Muscle of leg (tissue), 11 donors: ENCODE results near the gene RERE. TPM values are rescaled to one million over a fixed set of nuclear protein-coding genes. Genes with fewer than 3 reads are reported as not detected.
A peak's percentile ranks its signal among the peaks of the same experiment; 100 is the strongest.

ENCODE experiments used
- DNase-seq: peaks from one replicate; pipeline ENCODE4 v3.0.0; 2013
- H3K27ac ChIP-seq: one replicate; pipeline ENCODE4 v1.5.1; 2013; ENCODE audit warnings: mild to moderate bottlenecking, low read length, control low read depth
- H3K27me3 ChIP-seq: one replicate; pipeline ENCODE4 v1.6.1; 2013; ENCODE audit warnings: low read length; ENCODE audit not compliant: control insufficient read depth, insufficient read depth
- H3K36me3 ChIP-seq: one replicate; pipeline ENCODE4 v1.6.1; 2013; ENCODE audit warnings: low read length; ENCODE audit not compliant: control insufficient read depth, insufficient read depth
- H3K4me1 ChIP-seq: one replicate; pipeline ENCODE4 v1.6.1; 2013; ENCODE audit warnings: low read length; ENCODE audit not compliant: control insufficient read depth, insufficient read depth
- H3K4me3 ChIP-seq: one replicate; pipeline ENCODE4 v1.5.1; 2013; ENCODE audit warnings: low read length, control low read depth
- H3K9me3 ChIP-seq: replicated peaks from 2 replicates; pipeline ENCODE4 v1.6.1; 2013; ENCODE audit warnings: low read depth, low read length; ENCODE audit not compliant: control insufficient read depth
- WGBS: methylation state at CpG from one replicate; pipeline ENCODE4 v1.1.5; 2013; ENCODE audit warnings: missing lambda C conversion rate; ENCODE audit not compliant: insufficient coverage; 5-methylcytosine and 5-hydroxymethylcytosine counted together
- polyA plus RNA-seq, 8 donors: library from polyadenylated mRNA; unstranded; fragments of 120-200 nt; gene quantifications; one replicate each; pipeline versions ENCODE4 v1.2.1 to v1.2.3, GENCODE V29; 2013; ENCODE audit warnings: inconsistent platforms in 1 of 8, low replicate concordance in 1 of 8; ENCODE audit not compliant: insufficient read length in 8 of 8, insufficient read depth in 1 of 8
- total RNA-seq: library from RNA; stranded (reverse); fragments of 120-200 nt; gene quantifications from one replicate; pipeline ENCODE4 v1.2.4, GENCODE V29; 2013

RERE gene
- total and polyA plus RNA-seq, 9 donors: 63.7 to 102 (median 82.8) TPM

DNA sequence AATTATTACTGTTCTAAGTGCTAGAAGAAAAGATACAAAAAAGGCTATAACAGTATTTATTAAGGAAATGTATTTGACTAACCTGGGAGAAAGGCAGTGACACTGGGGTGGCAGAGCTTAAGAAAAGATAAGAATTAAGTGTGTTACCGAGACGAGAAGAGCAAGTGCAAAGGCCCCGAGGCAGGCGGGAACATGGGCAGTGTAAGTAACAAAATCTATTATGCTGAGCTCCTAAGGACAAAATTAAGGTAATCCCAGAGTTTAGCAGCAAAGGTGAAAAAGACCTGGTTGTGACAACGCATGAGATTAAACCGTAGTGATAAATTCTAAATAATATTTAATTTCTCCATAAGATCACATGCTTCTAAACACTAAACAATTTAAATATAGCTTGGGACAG is 167.6 kb downstream of the RERE start:
- H3K27ac ChIP-seq: no peak overlapping the region
- H3K4me1 ChIP-seq: peaks cover 2% of the 10 kb centered on the region
- no peaks in the 10 kb centered on the region for H3K9me3 ChIP-seq
- DNase-seq: no peak
- 100% methylated on average over 3 of the region's 6 CpGs for WGBS
- no peak overlapping the region for H3K4me3 ChIP-seq
- H3K27me3 ChIP-seq: no peaks in the 10 kb centered on the region
- H3K36me3 ChIP-seq: peaks cover 7% of the 10 kb centered on the region

DNA sequence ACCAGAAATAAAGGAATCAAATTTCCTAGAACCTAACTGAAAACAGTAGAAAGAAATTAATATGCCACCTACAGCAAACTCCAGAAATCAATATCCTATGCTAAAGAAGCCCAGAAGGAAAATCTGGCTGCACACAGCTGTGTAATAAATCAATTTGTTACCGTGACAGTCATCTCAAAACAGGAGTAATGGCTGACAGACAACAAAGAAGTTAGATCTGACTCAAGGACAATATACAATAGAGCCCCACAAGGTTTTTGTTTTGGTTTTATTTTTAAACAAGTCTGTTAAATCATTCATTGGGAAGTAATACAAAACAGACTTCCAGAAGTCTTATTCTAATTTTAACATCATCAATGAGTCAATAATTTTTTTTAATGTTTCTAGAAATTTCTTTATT is 168.4 kb downstream of the RERE start:
- WGBS: no CpG with 5 or more reads among the region's 1 CpG
- Histone ChIP-seq H3K27ac (no peak overlapping the region), H3K9me3 (no peaks in the 10 kb centered on the region), H3K4me1 (peaks cover 2% of the 10 kb centered on the region), H3K4me3 (no peak overlapping the region), H3K36me3 (peaks cover 5% of the 10 kb centered on the region), H3K27me3 (no peaks in the 10 kb centered on the region)
- peak; percentile 35 for DNase-seq

GRCh38 chr1:8646996-8647395 is 170.4 kb downstream of the RERE start:
- Histone ChIP-seq H3K4me3 (no peak overlapping the region), H3K36me3 (no peaks in the 10 kb centered on the region), H3K27ac (no peak overlapping the region), H3K27me3 (no peaks in the 10 kb centered on the region), H3K9me3 (no peaks in the 10 kb centered on the region), H3K4me1 (peaks cover under 1% of the 10 kb centered on the region)
- no peak for DNase-seq
- WGBS: 88% methylated on average over 1 of the region's 3 CpGs

DNA sequence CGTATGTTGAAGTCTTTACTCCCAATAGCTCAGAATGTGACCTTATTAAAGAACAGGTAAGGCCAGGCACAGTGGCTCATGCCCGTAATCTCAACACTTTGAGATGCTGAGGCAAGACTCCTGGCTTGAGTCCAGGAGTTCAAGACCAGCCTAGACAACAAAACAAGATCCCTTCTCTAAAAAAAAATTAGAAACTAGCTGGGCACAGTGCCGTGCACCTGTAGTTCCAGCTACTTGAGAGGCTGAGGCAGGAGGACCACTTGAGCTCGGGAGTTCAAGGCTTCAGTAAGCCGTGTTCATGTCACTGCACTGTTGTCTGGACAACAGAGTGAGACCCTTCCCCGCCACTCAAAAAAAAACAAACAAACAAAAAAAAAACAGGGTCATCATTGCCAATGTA is 171.3 kb downstream of the RERE start:
- no peaks in the 10 kb centered on the region for H3K4me1 ChIP-seq
- no peak for DNase-seq
- H3K4me3 ChIP-seq: no peak overlapping the region
- no peak overlapping the region for H3K27ac ChIP-seq
- no peaks in the 10 kb centered on the region for H3K36me3 ChIP-seq
- no peaks in the 10 kb centered on the region for H3K27me3 ChIP-seq
- no peaks in the 10 kb centered on the region for H3K9me3 ChIP-seq
- 100% methylated on average over 1 of the region's 6 CpGs for WGBS

DNA sequence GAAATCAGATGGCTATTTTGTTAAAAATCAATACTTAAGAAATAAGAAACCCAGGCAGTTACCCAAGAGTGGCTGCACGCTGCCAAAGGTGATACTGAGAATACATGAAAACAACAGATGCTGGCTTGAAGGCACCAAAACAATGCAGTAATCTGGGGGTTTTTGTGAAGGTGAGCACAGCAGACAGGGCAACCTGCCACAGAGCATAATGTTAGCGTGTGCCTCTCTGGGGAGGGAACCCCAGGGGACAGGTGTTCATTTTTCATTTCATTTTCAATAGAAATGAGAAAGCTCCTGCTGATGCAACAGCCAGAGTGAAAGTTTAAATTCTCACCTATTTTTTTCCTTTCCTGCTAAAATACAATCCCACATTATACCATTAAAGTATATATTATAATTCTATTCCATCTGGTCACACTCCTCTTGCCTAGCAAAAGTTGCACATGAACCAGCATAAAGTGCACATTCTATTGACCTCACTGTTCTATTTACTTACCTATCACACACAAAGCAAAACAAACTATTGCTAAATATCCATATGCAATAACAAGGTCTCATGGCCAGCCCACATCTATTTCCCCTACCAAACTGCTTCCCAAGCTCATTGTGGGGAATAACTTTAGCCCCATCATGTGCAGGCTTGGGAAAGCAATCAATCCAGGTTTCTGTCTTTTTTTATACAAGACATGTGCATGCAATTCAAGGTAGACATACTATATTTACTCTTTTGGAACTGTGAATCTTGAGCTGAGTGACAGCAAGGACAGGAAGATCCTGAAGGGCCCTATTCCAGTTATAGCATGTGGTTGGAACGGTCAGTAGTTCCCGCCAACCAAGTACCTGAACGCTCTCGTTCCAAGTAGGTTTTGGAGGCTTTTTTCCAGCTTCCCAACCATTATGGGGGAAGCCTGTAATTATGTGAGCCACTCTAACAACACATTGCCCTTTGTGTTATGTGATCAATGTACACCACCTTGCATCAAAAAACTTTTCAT is 173.6 kb downstream of the RERE start:
- Histone ChIP-seq H3K27ac (no peak overlapping the region), H3K36me3 (no peaks in the 10 kb centered on the region), H3K27me3 (no peaks in the 10 kb centered on the region), H3K4me1 (no peaks in the 10 kb centered on the region), H3K4me3 (no peak overlapping the region), H3K9me3 (no peaks in the 10 kb centered on the region)
- 54% methylated on average over 2 of the region's 6 CpGs for WGBS
- DNase-seq: no peak

GRCh38 chr1:8642114-8642513 is 175.3 kb downstream of the RERE start:
- H3K9me3 ChIP-seq: no peaks in the 10 kb centered on the region
- no peaks in the 10 kb centered on the region for H3K4me1 ChIP-seq
- no peaks in the 10 kb centered on the region for H3K27me3 ChIP-seq
- no peaks in the 10 kb centered on the region for H3K36me3 ChIP-seq
- WGBS: no CpG with 5 or more reads among the region's 2 CpGs
- H3K27ac ChIP-seq: no peak overlapping the region
- no peak for DNase-seq
- no peak overlapping the region for H3K4me3 ChIP-seq

DNA sequence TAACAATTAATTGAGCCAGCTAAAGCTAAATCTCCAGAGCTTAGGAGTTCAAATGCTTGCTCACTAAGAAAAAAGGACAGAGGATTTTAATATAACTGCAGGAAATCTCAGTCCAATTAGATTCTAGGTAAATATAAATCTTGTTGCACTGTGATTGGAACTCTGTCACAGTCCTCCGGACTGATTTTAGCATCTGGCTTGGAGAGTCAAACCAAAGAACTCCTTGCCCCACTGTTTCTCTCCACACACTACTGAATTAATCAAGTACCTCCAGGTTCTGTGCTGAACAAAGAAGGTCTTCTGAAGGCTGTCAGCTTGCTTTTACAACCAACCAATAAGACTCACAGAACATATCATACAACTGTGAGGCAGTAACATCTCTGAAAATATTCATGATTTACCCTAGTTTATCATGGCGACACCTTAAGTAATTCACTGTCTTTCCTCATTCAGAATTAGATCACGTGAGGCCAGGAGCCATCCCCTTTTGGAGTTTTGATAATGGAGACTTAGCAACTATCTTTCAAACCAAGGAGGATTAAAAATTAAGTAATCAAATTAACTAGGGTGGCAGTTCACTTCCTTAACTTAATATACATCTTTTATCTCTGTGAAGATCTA is 176.0 kb downstream of the RERE start:
- Histone ChIP-seq H3K4me3 (no peak overlapping the region), H3K27me3 (no peaks in the 10 kb centered on the region), H3K9me3 (no peaks in the 10 kb centered on the region), H3K27ac (no peak overlapping the region), H3K4me1 (no peaks in the 10 kb centered on the region), H3K36me3 (no peaks in the 10 kb centered on the region)
- no CpG with 5 or more reads among the region's 3 CpGs for WGBS
- no peak for DNase-seq

- Histone ChIP-seq H3K9me3 (no peaks in the 10 kb centered on the region), H3K4me3 (no peak overlapping the region), H3K36me3 (no peaks in the 10 kb centered on the region), H3K4me1 (no peaks in the 10 kb centered on the region), H3K27me3 (no peaks in the 10 kb centered on the region), H3K27ac (no peak overlapping the region)
- no peak for DNase-seq
- no CpG with 5 or more reads among the region's 1 CpG for WGBS
Observed at GRCh38 chr1:8640950-8641349, 176.5 kb downstream of the RERE start.

- DNase-seq: no peak
- Histone ChIP-seq H3K4me3 (no peak overlapping the region), H3K36me3 (no peaks in the 10 kb centered on the region), H3K27me3 (no peaks in the 10 kb centered on the region), H3K9me3 (no peaks in the 10 kb centered on the region), H3K4me1 (no peaks in the 10 kb centered on the region), H3K27ac (no peak overlapping the region)
- no CpG with 5 or more reads among the region's 5 CpGs for WGBS
Observed at GRCh38 chr1:8639148-8639547, 178.3 kb downstream of the RERE start.

DNA sequence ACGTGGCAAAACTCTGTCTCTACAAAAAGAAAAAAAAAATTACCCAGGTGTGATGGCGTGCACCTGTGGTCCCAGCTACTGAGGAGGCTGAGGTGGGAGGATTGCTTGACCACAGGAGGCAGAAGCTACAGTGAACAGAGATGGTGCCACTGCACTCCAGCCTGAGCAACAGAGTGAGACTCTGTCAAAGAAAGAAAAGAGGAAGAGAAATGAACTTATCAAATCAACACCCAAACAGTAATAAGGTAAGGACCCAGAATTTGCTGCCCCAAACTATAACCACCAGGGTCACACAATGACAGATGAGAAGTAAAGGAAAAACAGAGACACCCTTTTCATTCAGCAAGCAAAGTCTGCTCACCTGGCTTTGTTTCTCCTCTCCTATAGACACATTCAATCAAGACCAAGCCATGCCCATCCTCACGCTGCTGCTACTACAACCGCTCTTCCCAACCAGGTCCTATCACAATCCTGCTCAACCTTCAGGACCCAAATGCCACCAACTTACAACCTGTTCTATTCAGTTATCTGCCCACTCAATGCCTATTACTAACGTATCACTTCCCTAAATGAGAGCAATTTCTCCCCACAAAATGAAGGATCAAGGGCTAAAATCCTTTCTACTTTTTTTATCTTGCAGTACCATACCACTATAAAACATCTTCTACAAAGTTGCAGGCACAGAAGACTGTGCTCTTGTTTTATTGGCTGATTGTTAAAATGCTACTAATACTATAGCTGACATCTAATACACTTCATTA is 183.5 kb downstream of the RERE start:
- 100% methylated on average over 2 of the region's 5 CpGs for WGBS
- no peak for DNase-seq
- Histone ChIP-seq H3K4me1 (no peaks in the 10 kb centered on the region), H3K27ac (no peak overlapping the region), H3K27me3 (no peaks in the 10 kb centered on the region), H3K36me3 (peaks cover 2% of the 10 kb centered on the region), H3K9me3 (no peaks in the 10 kb centered on the region), H3K4me3 (no peak overlapping the region)
